Parathyroid adenoma (tissue), 2 donors: ENCODE data around the gene TYMS.

Experiments used
- H2AFZ ChIP-seq: fragments of 300-600 bp; sonication (generic); one replicate; pipeline ENCODE4 v1.7.0; 2017; ENCODE audit warnings: antibody characterized with exemption, mild to moderate bottlenecking
- H3K27ac ChIP-seq: fragments of 300-600 bp; sonication (generic); one replicate; pipeline ENCODE4 v1.7.0; 2017
- H3K27me3 ChIP-seq: fragments of 300-600 bp; sonication (generic); one replicate; pipeline ENCODE4 v1.7.0; 2017; ENCODE audit warnings: low read length; ENCODE audit not compliant: control insufficient read depth, insufficient read depth
- H3K36me3 ChIP-seq: fragments of 300-600 bp; sonication (generic); one replicate; pipeline ENCODE4 v1.7.0; 2017; ENCODE audit warnings: low read length; ENCODE audit not compliant: control insufficient read depth, insufficient read depth
- H3K4me1 ChIP-seq: fragments of 300-600 bp; sonication (generic); one replicate; pipeline ENCODE4 v1.7.0; 2017; ENCODE audit warnings: control low read depth
- H3K4me2 ChIP-seq: fragments of 300-600 bp; sonication (generic); one replicate; pipeline ENCODE4 v1.7.0; 2017; ENCODE audit warnings: low read length
- H3K4me3 ChIP-seq: fragments of 300-600 bp; sonication (generic); one replicate; pipeline ENCODE4 v1.7.0; 2017; ENCODE audit warnings: low read depth, low read length
- H3K79me2 ChIP-seq: fragments of 300-600 bp; sonication (generic); one replicate; pipeline ENCODE4 v1.7.0; 2017; ENCODE audit warnings: control low read depth
- H3K9ac ChIP-seq: fragments of 300-600 bp; sonication (generic); one replicate; pipeline ENCODE4 v1.7.0; 2017; ENCODE audit warnings: mild to moderate bottlenecking
- H3K9me3 ChIP-seq: fragments of 300-600 bp; sonication (generic); one replicate; pipeline ENCODE4 v1.7.0; 2017; ENCODE audit warnings: low read length; ENCODE audit not compliant: control insufficient read depth
- TF ChIP-seq, protein P1 (sequence below): fragments of 300-600 bp; sonication (generic); IDR thresholded peaks from one replicate; pipeline ENCODE4 v1.7.0; 2017; ENCODE audit warnings: antibody characterized with exemption, mild to moderate bottlenecking
- donor health status: primary hyperparathyroidism.

TYMS gene

DNA sequence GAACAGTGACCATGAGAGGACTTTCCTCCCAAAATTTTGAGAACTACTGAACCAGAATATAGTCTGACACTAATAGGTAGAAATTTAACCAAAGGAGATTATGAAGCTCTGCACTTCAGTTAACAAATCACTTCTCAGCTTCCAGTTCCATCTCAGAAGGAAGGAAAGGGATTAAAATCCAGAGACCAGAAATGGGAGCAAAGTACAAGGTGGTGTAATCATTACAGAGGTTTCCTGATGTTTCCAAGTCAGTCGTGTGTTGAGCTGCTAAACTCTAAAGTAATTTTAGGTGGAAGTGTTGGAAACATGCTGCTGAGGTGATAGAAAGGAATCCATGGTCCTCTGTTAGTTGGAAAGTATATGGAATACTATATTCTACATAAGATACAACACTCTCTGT, 10.8 kb downstream of the TYMS start:
- Histone ChIP-seq H3K9ac (no peak overlapping the region), H3K4me3 (no peak overlapping the region), H2AFZ (no peak overlapping the region), H3K4me1 (no peaks in the 10 kb centered on the region), H3K9me3 (no peaks in the 10 kb centered on the region), H3K27ac (no peak overlapping the region), H3K36me3 (no peaks in the 10 kb centered on the region), H3K27me3 (no peaks in the 10 kb centered on the region), H3K79me2 (no peaks in the 10 kb centered on the region), H3K4me2 (no peak overlapping the region)
- TF ChIP-seq, protein P1, sequence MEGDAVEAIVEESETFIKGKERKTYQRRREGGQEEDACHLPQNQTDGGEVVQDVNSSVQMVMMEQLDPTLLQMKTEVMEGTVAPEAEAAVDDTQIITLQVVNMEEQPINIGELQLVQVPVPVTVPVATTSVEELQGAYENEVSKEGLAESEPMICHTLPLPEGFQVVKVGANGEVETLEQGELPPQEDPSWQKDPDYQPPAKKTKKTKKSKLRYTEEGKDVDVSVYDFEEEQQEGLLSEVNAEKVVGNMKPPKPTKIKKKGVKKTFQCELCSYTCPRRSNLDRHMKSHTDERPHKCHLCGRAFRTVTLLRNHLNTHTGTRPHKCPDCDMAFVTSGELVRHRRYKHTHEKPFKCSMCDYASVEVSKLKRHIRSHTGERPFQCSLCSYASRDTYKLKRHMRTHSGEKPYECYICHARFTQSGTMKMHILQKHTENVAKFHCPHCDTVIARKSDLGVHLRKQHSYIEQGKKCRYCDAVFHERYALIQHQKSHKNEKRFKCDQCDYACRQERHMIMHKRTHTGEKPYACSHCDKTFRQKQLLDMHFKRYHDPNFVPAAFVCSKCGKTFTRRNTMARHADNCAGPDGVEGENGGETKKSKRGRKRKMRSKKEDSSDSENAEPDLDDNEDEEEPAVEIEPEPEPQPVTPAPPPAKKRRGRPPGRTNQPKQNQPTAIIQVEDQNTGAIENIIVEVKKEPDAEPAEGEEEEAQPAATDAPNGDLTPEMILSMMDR: no peak

GRCh38 chr18:669077-669476, 11.6 kb downstream of the TYMS start:
- H3K4me2 ChIP-seq: no peak overlapping the region
- TF ChIP-seq, protein P1: no peak
- no peaks in the 10 kb centered on the region for H3K36me3 ChIP-seq
- no peaks in the 10 kb centered on the region for H3K9me3 ChIP-seq
- H3K4me1 ChIP-seq: no peaks in the 10 kb centered on the region
- H2AFZ ChIP-seq: no peak overlapping the region
- no peak overlapping the region for H3K4me3 ChIP-seq
- no peak overlapping the region for H3K9ac ChIP-seq
- no peak overlapping the region for H3K27ac ChIP-seq
- H3K27me3 ChIP-seq: no peaks in the 10 kb centered on the region
- H3K79me2 ChIP-seq: no peaks in the 10 kb centered on the region

- H3K4me2 ChIP-seq: no peak overlapping the region
- H3K9ac ChIP-seq: no peak overlapping the region
- no peak overlapping the region for H2AFZ ChIP-seq
- H3K79me2 ChIP-seq: no peaks in the 10 kb centered on the region
- H3K36me3 ChIP-seq: no peaks in the 10 kb centered on the region
- no peak overlapping the region for H3K4me3 ChIP-seq
- TF ChIP-seq, protein P1: no peak
- no peaks in the 10 kb centered on the region for H3K9me3 ChIP-seq
- no peak overlapping the region for H3K27ac ChIP-seq
- H3K4me1 ChIP-seq: no peaks in the 10 kb centered on the region
- H3K27me3 ChIP-seq: no peaks in the 10 kb centered on the region
Observed at GRCh38 chr18:670522-670921, 13.1 kb downstream of the TYMS start.

GRCh38 chr18:671405-671804, 14.0 kb downstream of the TYMS start:
- Histone ChIP-seq H3K27ac (no peak overlapping the region), H3K79me2 (no peaks in the 10 kb centered on the region), H3K4me3 (no peak overlapping the region), H3K36me3 (no peaks in the 10 kb centered on the region), H3K4me2 (no peak overlapping the region), H2AFZ (no peak overlapping the region), H3K9ac (no peak overlapping the region), H3K27me3 (no peaks in the 10 kb centered on the region), H3K9me3 (no peaks in the 10 kb centered on the region), H3K4me1 (no peaks in the 10 kb centered on the region)
- TF ChIP-seq, protein P1: no peak

- TF ChIP-seq, protein P1: no peak
- H3K27ac ChIP-seq: no peak overlapping the region
- no peak overlapping the region for H3K9ac ChIP-seq
- H3K9me3 ChIP-seq: no peaks in the 10 kb centered on the region
- no peaks in the 10 kb centered on the region for H3K27me3 ChIP-seq
- no peaks in the 10 kb centered on the region for H3K36me3 ChIP-seq
- H3K4me1 ChIP-seq: no peaks in the 10 kb centered on the region
- no peaks in the 10 kb centered on the region for H3K79me2 ChIP-seq
- H2AFZ ChIP-seq: no peak overlapping the region
- H3K4me2 ChIP-seq: no peak overlapping the region
- H3K4me3 ChIP-seq: no peak overlapping the region
Observed at GRCh38 chr18:673317-673716, 15.9 kb downstream of the TYMS start.
